NCI-H82 (cell line): ENCODE measurements around the gene NXT1.

Experiments
- DNase-seq: peaks from one replicate; lab custom pipeline; 2025; lab: John Stamatoyannopoulos, UW

The NXT1 gene

GRCh38 chr20:23361119-23361475 lies 10.5 kb downstream of the NXT1 start:
- peak; percentile 52 for DNase-seq

- peak; percentile 98 for DNase-seq
These were observed 11.1 kb downstream of the NXT1 start, which contains the start of gene GZF1 for GRCh38 chr20:23361476-23362391. Gene GZF1, plus strand, starts transcription at chr20:23362182. Its CDS starts 2,202 bp downstream, at chr20:23364384.

- DNase-seq = peak; percentile 64
These were observed 12.0 kb downstream of the NXT1 start for GRCh38 chr20:23362392-23363256.

GRCh38 chr20:23363257-23363649 lies 12.7 kb downstream of the NXT1 start:
- no peak for DNase-seq

- DNase-seq = no peak
These were observed 15.0 kb downstream of the NXT1 start for GRCh38 chr20:23365390-23366165.

- no peak for DNase-seq
These were observed 15.8 kb downstream of the NXT1 start for GRCh38 chr20:23366384-23366783.

GRCh38 chr20:23367770-23368169 lies 17.2 kb downstream of the NXT1 start:
- DNase-seq = no peak

- DNase-seq = no peak
These were observed 17.9 kb downstream of the NXT1 start for GRCh38 chr20:23368316-23369071.

- no peak for DNase-seq
These were observed 18.7 kb downstream of the NXT1 start for GRCh38 chr20:23369072-23369823.

- DNase-seq = no peak
These were observed 19.7 kb downstream of the NXT1 start for GRCh38 chr20:23370274-23370673.

GRCh38 chr20:23370873-23371272 lies 20.3 kb downstream of the NXT1 start:
- DNase-seq = no peak

- DNase-seq = no peak
These were observed 20.9 kb downstream of the NXT1 start for GRCh38 chr20:23371496-23371895.

- DNase-seq = no peak
These were observed 23.9 kb downstream of the NXT1 start for GRCh38 chr20:23374441-23374840.

GRCh38 chr20:23375827-23376226 lies 25.2 kb downstream of the NXT1 start:
- no peak for DNase-seq

GRCh38 chr20:23379772-23380171 lies 29.2 kb downstream of the NXT1 start:
- no peak for DNase-seq

- no peak for DNase-seq
These were observed 31.3 kb downstream of the NXT1 start for GRCh38 chr20:23381876-23382275.

GRCh38 chr20:23386304-23387117 lies 35.9 kb downstream of the NXT1 start:
- DNase-seq = no peak

- no peak for DNase-seq
These were observed 36.5 kb downstream of the NXT1 start for GRCh38 chr20:23387118-23387443.

- DNase-seq = no peak
These were observed 39.6 kb downstream of the NXT1 start for GRCh38 chr20:23390091-23390774.
